NT2/D1 (cell line): ENCODE data around the gene UMAD1.

Experiments
- YY1 ChIP-seq: IDR thresholded peaks from 2 replicates; pipeline ENCODE4 v1.6.1; 2011; ENCODE audit not compliant: insufficient read length, insufficient read depth
- ZNF274 ChIP-seq: IDR thresholded peaks from 2 replicates; pipeline ENCODE4 v1.6.1; 2011; ENCODE audit warnings: mild to moderate bottlenecking, low read depth, low read length

DNA sequence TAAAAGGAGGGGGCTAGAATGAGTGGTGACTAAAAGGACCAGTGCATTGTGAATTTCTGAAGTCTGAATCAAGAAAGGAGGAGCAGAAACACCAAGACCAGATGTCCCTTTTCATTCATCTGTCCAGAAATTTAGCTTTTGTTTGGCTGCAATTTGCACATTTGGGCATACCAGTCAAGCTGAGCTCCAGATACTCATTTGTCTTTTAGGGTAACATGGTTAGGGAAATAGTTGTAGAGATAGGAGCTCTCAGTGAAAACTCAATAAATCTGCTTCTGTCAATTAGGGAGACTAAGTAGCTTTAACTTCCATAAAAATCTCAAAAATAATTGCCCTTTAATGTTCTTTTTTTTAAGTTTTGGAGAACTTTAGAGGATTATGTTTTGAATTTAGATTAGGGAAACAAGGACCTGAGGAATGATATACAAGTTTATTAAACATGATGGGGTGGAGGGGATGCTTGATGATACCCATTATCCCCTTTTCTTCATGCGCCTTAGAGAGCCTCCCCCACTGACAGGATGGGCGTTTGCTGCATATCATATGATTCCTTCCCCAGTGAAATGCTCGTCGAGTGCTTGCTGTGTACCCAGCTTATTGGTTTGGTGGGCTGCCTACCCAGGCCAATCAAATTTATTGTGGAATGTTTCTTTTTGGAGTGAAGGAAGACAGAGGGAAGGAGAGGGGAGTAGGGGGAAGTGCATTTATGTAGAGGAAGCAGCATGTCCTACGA lies 128.6 kb downstream of the UMAD1 start:
- no peak for TF ChIP-seq YY1
- no peak for TF ChIP-seq ZNF274
